Right renal cortex interstitium (tissue), 3 donors: ENCODE measurements around the gene MEGF11. TPM values are rescaled to one million over a fixed set of nuclear protein-coding genes. Genes with fewer than 3 reads are reported as not detected.
"Not testable (repeated sequence)": the region's sequence is repeated elsewhere in the genome, so short reads cannot be mapped to it uniquely, and the experiment has no call there.

ENCODE experiments used
- DNase-seq, 3 donors: peaks; one replicate each; pipeline ENCODE4 v3.0.0-alpha.2; 2013; ENCODE audit warnings: low read depth in 3 of 3, low spot score in 2 of 3
- polyA plus RNA-seq, 3 donors: library from polyadenylated mRNA; unstranded; fragments of 120-200 nt; gene quantifications; one replicate each; pipeline ENCODE4 v1.2.1, GENCODE V29; 2013; ENCODE audit not compliant: insufficient read length in 3 of 3

The MEGF11 gene
- polyA plus RNA-seq, 3 donors = 1.8 to 2.1 (median 2.1) TPM

DNA sequence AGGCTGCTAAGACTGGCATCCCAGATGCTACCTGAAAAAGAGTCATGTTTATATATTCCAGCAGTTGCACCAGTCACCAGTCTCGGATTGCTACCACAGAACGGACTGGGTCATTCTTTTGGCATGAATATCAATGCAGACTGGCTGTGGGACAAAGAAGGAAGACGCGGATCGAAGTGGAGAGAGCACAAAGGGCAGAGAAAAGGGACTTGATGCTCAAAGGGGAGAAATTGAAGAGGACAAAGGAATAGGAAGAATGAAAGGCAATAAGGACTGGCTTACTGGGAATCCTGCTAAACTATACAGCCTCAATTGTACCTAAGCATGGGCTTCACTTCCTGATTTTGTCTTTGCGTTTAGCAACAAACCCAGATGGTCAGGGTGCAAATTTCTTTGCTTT lies 24.5 kb upstream of the MEGF11 start:
- DNase-seq = no peak

DNA sequence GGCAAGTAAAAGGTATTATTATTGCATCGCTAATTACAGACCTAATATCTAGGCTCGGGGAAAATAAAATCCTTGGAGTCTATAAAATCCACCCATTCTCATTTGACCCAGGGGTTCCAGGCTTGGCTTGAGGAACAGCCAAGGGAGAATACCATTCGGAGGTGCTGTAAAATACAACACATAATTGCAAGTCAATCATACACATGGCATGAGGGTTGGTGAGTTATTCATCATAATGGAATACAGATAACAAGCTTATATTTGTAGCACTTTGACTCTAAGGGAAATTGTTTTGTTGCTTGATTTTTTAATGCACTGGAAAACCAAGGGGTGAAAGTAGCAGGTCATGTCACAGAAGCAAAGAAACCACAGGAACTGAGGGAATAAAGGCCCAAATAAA lies 23.0 kb upstream of the MEGF11 start:
- no peak for DNase-seq

DNA sequence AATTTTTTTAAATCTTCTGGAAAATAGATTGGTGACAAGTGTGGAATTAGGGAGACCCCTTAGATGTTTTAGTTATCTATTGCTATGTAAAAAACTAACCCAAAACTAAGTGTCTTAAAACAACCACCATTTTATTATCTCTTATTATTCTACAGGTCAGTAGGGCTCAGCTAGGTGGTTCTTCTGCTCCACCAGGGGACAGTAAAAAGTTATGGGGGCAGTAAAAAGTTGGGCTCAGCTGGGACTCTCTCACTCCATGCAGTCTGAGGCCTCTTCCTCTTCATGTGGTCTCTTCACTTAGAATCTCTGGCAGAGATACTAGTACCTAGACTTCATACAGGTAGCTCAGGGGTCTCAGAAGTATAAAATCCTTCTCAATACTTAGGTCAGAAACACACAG lies 21.8 kb upstream of the MEGF11 start:
- no peak for DNase-seq

DNA sequence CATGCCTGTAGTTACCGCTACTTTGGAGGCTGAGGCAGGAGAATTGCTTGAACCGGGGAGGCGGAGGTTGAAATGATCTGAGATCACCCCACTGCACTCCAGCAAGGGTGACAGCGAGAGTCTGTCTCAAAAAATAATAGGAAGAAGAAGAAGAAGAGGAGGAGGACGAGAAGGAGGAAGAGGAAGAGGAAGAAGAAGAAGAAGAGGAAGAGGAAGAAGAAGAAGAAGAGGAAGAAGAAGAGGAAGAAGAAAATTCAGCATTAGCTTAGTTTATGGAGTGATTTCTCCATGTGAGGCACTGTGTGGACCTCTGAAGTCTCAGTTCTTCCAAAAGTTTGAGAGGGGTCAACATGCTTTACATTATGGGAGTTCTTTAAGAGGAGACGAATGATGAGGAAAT lies 17.4 kb upstream of the MEGF11 start:
- DNase-seq = no peak

DNA sequence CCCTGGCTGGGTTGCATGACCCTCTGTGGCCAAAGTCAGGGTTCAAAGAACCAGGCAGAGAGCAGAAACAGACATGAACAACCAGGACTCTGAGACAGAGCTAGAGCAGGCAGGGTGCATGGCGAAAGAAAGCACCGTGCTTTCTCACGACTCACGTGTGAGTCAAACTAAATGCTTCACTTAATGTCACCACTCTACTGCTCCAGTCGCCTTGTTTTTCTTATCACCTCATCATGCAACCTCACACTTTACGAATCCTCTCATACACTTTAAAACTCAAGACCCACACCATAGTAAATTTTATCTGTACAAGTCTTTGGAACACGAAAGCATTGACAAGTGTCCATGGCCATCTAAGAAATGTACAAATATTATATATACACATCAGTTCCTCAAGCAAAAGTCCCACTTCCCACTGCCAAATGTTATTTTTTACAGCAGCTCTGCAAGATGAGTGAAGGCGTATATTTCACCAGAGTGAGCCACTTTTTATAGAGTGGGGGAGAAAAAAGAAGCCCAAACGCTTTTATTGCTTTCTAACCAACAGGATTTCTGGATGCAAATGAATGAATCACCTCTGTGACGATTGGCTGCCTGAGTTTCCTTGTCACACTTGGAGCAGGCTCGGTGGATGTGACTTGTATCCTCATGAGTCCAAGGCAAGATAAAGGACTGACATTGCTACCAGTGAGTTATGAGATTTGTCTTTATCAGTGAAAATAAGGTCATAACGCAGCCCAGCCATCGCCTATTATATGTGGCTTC lies 16.0 kb upstream of the MEGF11 start:
- DNase-seq = peak in 1 of 3 donors; percentile 58

DNA sequence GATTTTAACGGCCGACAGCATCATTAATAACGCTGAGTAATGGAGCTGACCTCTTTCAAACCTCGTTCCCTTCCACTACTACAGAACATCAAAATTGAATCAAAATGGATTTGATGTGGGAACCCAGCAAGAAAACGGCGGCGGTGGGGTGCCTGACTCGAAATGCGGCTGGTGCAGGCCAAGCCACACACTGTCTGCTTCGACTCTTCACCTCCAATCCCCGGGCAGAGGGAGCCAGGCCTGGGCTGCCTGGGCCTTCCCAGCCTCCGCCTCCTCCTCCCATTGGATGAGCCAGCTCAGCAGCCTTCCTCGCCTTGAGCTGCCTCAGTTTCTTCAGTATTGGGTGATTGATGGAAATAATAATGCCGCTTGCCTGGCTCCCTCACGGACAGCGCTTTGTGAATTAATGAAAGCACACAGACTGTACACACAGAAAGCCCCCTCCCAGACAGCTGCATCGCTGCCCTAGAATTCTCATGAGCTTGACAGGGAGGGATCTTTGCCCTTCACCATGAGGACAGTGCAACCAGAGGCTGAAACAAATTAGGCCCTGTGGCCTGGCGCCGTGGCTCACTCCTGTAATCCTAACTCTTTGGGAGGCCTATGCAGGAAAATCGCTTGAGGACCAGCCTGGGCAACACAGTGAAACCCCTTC lies 11.4 kb upstream of the MEGF11 start:
- no peak for DNase-seq

DNA sequence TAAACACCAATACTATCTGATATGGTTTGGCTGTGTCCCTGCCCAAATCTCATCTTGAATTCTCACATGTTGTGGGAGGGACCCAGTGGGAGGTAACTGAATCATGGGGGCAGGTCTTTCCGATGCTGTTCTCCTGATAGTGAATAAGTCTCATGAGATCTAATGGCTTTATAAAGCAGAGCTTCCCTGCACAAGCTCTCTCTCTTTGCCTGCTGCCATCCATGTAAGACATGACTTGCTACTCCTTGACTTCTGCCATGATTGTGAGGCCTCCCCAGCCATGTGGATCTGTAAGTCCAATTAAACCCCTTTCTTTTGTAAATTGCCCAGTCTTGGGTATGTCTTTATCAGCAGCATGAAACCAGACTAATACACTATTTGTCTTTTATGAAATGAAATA lies 9.3 kb upstream of the MEGF11 start:
- DNase-seq = not testable (repeated sequence)

DNA sequence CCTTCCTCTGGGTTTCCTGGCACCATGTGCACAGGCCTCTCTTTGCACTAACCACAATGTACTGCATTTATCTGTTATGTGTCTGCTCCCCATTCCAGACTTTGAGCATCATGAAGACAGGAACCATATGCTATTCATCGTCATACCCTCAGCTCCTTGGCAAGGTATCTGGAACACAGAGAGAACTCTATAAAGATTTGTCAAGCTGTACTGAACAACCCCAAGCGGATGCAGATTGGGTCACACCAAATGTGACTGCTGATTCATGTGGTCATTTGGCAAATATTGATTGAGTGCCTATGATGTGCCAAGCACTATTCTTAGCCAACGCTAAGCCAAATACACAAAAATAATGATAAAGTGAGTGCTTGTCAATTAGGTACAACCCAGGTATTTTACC lies 7.5 kb upstream of the MEGF11 start:
- no peak for DNase-seq

DNA sequence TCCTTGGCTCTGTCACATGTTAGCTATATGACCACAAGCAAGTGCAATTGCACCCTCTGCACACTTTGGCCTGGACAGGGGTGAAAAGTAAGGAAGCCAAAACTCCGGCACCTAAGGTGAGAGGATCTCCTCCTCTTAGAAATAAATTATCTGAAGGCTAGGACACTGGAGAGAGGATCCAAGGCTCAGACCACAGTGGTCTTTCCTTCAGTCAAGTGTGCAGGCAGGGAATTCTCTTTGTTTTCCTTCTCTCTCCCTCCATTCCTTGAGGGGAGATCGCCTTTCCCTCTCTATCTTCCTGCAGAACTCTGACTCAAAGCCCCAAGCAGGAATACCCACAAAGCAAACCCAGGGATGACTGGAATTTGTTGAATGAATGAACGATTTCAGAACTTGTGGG lies 3.1 kb upstream of the MEGF11 start:
- no peak for DNase-seq

DNA sequence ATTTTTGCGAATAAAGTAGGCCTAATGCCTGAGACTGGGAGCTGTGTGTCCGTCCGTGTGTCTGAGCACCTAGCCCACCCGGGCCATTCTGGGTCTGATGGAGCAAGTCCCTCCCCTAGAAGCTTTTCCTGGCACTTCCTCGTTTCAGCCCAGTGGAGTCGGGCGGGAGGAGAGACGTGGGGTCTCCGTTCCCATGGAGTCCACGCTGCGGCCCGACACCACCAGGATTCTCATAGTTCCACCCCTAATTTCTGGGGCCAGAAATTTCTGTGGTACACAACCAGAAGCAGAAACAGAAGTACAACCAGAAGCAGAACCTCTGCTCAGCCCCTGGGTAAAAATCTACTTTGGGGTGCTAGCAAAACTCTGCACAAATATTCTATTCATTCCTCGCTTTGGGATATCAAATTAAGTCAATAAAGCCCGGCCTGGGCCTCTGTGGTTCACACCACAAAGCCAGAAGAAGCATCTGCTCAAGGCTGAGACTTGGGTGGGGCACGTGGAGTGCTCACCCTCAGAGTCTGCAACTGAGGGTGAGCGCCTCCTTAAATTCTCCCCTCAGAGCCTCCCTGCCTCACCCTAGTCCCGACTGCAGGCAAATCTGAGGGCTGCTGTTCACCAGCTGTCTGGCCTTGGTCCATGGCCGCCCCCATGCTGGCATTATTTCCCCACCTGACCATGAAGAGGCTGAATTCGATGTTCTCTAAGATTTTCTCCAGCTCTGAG lies 1.6 kb upstream of the MEGF11 start:
- DNase-seq = no peak

DNA sequence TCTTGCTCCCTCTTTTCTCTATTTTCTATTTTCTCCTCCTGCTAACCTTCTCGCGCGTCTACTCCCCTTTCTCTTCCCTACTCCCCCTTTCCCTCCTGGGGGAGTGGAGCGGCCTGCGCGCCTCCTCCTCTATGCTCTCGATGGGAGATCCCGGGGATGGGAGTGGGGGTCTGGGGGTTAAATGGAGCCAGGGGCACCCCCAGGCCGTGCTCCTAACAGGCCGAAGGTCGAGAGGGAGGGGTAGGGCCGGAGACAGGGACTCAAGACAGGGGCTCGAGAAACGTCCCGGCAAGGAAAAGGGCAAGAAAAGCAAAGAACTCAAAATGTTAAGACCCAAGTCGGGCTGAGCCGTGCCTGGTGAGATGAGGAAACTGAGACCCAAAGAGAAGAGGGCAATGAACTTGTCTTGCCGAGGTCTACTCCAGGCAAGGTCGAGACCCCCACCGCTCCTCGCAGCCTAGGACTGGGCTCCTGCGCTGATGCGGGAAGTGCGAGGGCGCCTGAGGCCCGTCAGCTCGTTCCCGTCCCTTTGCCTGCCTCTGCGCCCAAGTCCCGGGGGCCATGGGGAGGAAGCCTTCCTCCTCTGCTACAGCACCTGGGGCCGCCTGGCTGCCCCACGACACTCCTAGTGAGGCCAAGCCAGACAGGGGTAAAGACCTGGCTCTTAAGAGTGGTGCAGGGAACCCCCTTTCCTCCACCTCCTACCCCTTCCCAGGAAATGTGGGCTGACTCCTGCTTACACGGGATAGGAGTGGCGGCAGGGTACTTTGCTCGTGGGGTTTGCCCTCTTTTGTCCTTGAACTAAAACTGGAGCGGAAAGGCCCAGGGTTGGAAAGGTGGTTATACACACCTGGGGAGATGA lies 770 bp upstream of the MEGF11 start:
- no peak for DNase-seq

DNA sequence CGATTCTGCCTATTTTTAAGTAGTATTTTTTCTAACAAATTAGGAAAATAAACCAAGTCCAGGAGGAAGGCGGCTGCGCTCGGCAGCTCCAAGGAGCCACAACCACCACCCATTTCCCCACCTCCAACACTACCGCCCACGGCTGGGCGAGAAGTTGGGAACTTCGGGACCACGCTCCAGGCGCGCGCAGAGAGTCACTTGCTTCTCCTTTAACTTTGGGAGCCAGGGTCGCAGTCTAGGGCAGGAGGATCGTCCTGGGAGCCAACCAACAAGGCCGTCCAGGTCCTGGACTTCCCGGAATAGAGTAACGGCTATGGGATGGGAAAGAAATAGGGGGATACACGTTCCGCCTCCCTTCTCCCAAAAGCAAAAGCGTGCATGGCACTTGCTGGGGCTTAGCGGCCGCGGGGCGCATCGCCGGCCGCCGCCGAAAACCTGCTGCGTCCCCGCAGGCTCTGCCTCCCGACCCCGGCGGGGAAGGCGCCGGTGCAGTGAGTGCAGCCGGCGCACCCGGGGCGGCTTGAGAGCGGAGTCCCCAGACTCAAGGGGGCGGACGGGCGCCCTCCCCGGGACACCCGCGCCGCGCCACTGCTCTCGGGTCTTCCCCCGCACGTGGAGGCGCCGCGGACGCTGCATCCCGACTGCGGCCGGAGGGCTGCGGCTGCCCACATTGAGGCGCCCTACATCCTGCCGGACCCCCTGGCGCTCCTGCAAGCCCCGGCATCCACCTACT lies 699 bp downstream of the MEGF11 start:
- peak in 2 of 3 donors; percentile 24 to 27 for DNase-seq

DNA sequence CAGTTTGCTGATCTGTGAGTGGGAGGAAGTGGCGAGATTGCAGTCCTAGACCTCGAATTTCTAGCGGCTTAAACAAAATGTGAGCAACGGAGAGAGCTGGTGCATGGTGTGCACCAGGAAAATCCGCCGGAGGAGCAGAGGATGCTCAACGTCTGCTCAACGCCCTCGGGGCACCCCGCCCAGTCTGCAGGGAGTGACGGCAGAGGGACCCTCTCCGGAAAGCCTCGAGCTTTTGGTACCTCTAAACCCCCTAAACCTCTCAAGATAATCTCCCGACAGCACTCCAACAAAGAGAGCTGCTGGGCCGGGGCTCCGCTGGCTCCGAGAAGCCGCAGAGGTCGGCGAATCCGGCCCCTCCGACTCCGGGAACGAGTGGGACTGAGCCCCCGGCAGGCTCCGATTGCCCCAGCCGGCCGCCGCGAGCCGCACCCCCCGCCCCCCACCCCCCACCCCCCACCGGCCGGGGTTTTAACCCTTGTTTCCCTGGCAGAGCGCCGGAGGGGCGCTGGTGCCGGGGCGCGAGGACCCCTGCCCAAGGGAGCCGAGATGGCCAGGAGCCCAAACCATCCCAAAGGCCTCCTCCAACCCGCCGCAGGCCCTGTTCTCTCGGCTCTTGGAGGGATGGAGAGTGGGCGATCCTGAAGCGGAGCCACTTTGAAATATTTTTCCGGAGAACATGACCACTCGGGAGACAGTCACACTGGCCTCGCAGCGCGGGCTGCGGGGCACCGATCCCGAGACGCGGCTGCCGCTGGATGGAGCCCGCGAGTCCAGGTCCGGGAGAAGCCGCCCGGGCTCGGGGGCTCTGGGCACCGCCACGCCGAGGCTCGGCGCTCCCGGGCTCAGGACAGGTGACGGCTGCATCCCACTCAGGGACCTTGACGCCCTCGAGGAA lies 1.5 kb downstream of the MEGF11 start:
- DNase-seq = peak in 1 of 3 donors; percentile 33

DNA sequence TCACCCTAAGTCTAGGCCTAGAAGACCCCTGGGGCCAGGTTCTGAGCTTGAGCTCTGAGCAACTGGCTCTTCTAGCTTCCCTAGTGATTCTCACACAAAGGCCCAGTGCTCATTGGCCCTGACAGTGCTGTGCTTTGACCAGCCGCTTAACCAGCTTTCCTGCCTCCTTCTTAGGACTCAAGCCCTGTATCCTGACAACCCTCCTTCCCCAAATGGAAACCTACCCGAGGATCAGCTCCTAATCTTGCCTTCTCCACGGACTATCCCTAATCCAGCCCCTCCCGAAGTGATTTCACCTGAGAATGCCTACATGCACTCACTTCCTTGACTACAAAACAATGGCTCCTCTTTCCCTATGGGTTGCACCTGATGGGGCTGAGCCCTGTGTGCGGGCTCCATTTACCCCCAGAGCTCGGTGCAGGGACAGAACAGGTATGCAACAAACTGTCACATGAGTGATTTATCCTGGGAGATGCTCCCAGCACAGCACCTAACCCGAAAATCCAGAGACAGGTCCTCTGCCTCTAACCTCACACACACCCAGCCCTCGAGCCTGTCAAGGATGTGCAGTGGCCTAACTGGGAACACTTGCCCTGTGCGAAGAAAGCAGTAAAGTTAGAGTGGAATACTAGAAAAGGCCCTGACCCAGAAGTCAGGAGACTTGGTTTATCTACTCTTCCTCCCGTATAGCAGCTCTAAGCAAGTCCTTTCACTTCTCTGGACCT lies 2.3 kb downstream of the MEGF11 start:
- DNase-seq = no peak

DNA sequence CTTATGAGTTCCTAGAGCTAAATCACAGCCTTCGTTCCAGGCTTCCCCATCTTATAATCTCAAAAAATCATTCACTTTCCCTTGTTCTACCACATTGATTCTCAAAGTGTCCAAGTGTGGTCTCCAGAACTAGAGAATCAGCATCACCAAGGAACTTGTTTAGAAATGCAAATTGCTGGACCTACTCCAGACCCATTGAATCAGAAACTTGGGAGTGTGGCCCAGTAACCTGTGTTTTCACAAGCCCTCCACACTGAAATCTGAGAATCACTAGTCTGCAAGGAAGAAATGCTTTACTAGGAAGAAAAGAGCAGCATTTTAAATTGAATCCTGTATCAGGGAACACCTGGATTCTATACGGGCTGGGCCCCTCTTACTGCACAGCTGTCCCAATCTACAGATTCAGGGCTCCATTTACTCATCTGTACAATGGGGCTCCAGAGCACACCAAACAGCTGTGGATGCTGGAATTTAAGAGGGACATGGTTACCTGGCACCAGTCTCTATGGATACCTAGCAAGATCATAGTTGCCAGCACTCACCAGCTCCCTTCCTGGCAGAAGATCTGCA lies 3.9 kb downstream of the MEGF11 start:
- no peak for DNase-seq

DNA sequence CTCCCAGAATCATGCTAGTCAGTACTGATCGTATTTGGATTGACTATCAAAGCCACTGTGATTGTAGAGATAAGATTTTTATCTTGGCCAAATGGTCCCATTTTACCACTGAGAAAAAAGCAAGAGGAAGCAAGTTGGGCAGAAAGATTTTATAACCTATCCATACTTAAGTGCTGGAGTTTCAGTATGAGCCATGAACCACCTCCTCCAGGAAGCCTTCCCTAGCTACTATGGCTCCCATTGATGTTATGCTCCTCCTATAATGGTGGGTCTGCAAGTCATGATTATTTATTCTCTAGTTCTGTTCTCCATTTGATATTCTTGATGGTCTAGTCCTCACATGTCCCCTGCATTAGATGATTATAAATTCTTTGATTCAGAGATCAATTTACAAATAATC lies 6.6 kb downstream of the MEGF11 start:
- DNase-seq = no peak

DNA sequence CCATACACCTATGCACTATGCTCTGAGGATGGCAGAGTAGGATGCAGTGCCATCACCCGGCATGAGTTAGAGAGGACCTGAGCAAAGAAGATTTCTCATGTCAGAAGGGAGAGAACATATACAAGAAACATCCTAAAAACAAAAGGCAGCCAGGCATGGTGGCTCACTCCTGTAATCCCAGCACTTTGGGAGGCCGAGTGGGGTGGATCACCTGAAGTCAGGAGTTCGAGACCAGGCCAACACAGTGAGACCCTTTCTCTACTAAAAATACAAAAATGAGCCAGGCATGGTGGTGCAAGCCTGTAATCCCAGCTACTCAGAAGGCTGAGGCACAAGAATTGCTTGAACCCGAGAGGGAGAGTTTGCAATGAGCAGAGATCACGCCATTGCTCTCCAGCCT lies 7.7 kb downstream of the MEGF11 start:
- not testable (repeated sequence) for DNase-seq

DNA sequence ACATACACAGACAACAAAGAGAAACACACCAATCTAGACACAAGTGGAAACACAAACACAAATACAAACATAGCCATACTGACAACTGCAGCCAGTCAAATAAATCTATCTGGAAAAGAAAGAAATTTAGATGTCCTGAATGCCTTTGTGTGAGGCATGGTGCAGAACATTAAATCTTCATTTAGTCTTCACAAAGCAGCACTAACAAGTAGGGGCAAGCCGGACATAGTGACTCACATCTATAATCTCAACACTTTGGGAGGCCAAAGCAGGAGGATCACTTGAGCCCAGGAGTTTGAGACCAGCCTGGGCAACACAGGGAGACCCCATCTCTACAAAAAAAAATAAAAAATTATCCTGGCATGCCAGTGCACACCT lies 11.7 kb downstream of the MEGF11 start:
- DNase-seq = no peak
